Nephron progenitor cell (in vitro differentiated cells): ENCODE data around the gene SLC25A21.

Experiments
- DNase-seq: peaks from one replicate; pipeline ENCODE4 v3.0.0; 2021
- H3K27ac Mint-ChIP-seq: 2 replicates; pipeline ENCODE4 v1.8.0; 2021; ENCODE audit warnings: mild to moderate bottlenecking, moderate library complexity, mixed read lengths
- H3K27me3 Mint-ChIP-seq: 2 replicates; pipeline ENCODE4 v1.8.0; 2021; ENCODE audit warnings: mild to moderate bottlenecking, low read depth, mixed read lengths; ENCODE audit not compliant: poor library complexity
- H3K36me3 Mint-ChIP-seq: 2 replicates; pipeline ENCODE4 v1.8.0; 2021; ENCODE audit warnings: low read depth, mixed read lengths
- H3K4me1 Mint-ChIP-seq: 2 replicates; pipeline ENCODE4 v1.8.0; 2021; ENCODE audit warnings: mixed read lengths
- H3K4me3 Mint-ChIP-seq: 2 replicates; pipeline ENCODE4 v1.8.0; 2021; ENCODE audit warnings: mild to moderate bottlenecking, moderate library complexity, mixed read lengths
- H3K9me3 Mint-ChIP-seq: 2 replicates; pipeline ENCODE4 v1.8.0; 2021; ENCODE audit warnings: mild to moderate bottlenecking, moderate library complexity, mixed read lengths
- CTCF ChIP-seq: fragments of 200-600 bp; sonication (generic); IDR thresholded peaks from 2 replicates; pipeline ENCODE4 v1.5.0; 2021; ENCODE audit warnings: antibody characterized with exemption

SLC25A21 gene

GRCh38 chr14:36797634-36798033 lies 374.8 kb downstream of the SLC25A21 start:
- no peak for DNase-seq
- H3K4me3 Mint-ChIP-seq, result no peak overlapping the region
- no peak for TF ChIP-seq CTCF
- peaks cover 41% of the 10 kb centered on the region for H3K4me1 Mint-ChIP-seq
- H3K36me3 Mint-ChIP-seq, result no peaks in the 10 kb centered on the region
- peaks cover 7% of the 10 kb centered on the region for H3K27me3 Mint-ChIP-seq
- no peak overlapping the region for H3K27ac Mint-ChIP-seq
- no peaks in the 10 kb centered on the region for H3K9me3 Mint-ChIP-seq

DNA sequence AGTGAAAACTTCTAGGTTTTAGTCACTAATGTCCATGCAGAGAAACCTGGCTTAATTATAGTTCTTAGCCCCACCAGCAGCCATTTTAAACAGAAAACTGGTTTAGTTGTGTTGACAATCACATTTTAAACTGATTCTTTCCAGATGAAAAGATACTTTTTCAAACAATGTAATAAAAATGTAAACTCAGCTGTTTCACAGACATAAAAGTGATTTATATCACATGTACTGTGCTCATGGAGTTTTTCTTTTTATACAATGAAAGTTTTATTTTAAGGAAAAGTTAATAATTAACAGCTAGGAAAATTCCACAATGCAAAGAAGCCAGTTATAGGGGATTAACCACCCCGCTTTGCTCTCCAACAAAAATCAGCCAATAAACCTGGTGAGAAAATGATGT lies 381.0 kb downstream of the SLC25A21 start:
- no peak overlapping the region for H3K27ac Mint-ChIP-seq
- no peaks in the 10 kb centered on the region for H3K36me3 Mint-ChIP-seq

GRCh38 chr14:36785511-36785910 lies 386.9 kb downstream of the SLC25A21 start:
- H3K36me3 Mint-ChIP-seq, result peaks cover 21% of the 10 kb centered on the region

More for the DNA sequence above, 381.0 kb downstream of the SLC25A21 start:
- no peak for TF ChIP-seq CTCF
- H3K27me3 Mint-ChIP-seq, result peaks cover 3% of the 10 kb centered on the region
- DNase-seq, result no peak
- peaks cover 62% of the 10 kb centered on the region for H3K4me1 Mint-ChIP-seq
- no peak overlapping the region for H3K4me3 Mint-ChIP-seq
- H3K9me3 Mint-ChIP-seq, result no peaks in the 10 kb centered on the region

GRCh38 chr14:36784541-36784940 lies 387.9 kb downstream of the SLC25A21 start:
- Mint-ChIP-seq H3K27ac (no peak overlapping the region), H3K9me3 (peaks cover 34% of the 10 kb centered on the region), H3K4me3 (no peak overlapping the region), H3K36me3 (peaks cover 22% of the 10 kb centered on the region), H3K4me1 (peaks cover 32% of the 10 kb centered on the region), H3K27me3 (no peaks in the 10 kb centered on the region)
- no peak for DNase-seq
- TF ChIP-seq CTCF, result no peak

More at GRCh38 chr14:36785511-36785910, 386.9 kb downstream of the SLC25A21 start:
- Mint-ChIP-seq H3K27ac (no peak overlapping the region), H3K27me3 (no peaks in the 10 kb centered on the region), H3K4me3 (no peak overlapping the region), H3K9me3 (peaks cover 30% of the 10 kb centered on the region), H3K4me1 (peaks cover 34% of the 10 kb centered on the region)
- no peak for DNase-seq
- TF ChIP-seq CTCF, result no peak

- Mint-ChIP-seq H3K27me3 (no peaks in the 10 kb centered on the region), H3K36me3 (peaks cover 28% of the 10 kb centered on the region), H3K4me1 (peaks cover 7% of the 10 kb centered on the region), H3K27ac (no peak overlapping the region), H3K4me3 (no peak overlapping the region), H3K9me3 (peaks cover 34% of the 10 kb centered on the region)
- no peak for DNase-seq
- TF ChIP-seq CTCF, result no peak
Measured at GRCh38 chr14:36781897-36782296, 390.5 kb downstream of the SLC25A21 start.

DNA sequence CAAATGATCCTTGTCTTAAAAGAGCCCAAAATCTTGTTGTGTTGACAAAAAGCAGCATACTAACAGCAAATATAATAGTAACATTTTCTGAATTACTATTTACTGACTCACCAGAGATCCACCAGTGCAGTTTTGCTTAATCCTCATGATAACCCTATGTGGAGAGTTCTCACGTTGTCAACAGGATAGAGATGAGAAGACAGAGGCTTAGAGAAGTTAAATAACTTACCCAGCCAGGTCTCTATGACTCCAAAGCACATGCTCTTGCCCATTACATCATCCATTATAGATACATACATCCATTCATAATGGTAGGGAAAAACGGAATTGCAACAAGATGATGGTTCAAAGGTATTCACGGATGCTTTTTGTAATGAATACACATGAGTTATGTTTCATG lies 398.8 kb downstream of the SLC25A21 start:
- Mint-ChIP-seq H3K27me3 (no peaks in the 10 kb centered on the region), H3K9me3 (peaks cover 4% of the 10 kb centered on the region), H3K4me3 (no peak overlapping the region), H3K36me3 (peaks cover 13% of the 10 kb centered on the region), H3K4me1 (peaks cover 26% of the 10 kb centered on the region), H3K27ac (no peak overlapping the region)
- no peak for TF ChIP-seq CTCF
- no peak for DNase-seq
